ENCODE results near the gene TVP23A.

GRCh38 chr16:10787304-10787703 lies 31.3 kb downstream of the TVP23A start:
- TF ChIP-seq CTCF (IDR thresholded peaks at IDR 0.05 in 8 of 11, conservative IDR thresholded peaks at IDR 0.05 in 3 of 11): no peak
- no peak for TF ChIP-seq POLR2A (IDR thresholded peaks at IDR 0.05)
- TF ChIP-seq POLR2AphosphoS5 (IDR thresholded peaks at IDR 0.05): no peak

All from spleen (tissue), 7 donors.